ENCODE data around the gene TRPM4. TPM values are rescaled to one million over a fixed set of nuclear protein-coding genes. Genes with fewer than 3 reads are reported as not detected.
A peak's percentile ranks its signal among the peaks of the same experiment; 100 is the strongest.

Gene TRPM4
- total and polyA plus RNA-seq, 2 of the 13 experiments (the other 11 are each of a cell fraction or from before 2014, with no cell fraction given) = 1.9 to 4.3 TPM

DNA sequence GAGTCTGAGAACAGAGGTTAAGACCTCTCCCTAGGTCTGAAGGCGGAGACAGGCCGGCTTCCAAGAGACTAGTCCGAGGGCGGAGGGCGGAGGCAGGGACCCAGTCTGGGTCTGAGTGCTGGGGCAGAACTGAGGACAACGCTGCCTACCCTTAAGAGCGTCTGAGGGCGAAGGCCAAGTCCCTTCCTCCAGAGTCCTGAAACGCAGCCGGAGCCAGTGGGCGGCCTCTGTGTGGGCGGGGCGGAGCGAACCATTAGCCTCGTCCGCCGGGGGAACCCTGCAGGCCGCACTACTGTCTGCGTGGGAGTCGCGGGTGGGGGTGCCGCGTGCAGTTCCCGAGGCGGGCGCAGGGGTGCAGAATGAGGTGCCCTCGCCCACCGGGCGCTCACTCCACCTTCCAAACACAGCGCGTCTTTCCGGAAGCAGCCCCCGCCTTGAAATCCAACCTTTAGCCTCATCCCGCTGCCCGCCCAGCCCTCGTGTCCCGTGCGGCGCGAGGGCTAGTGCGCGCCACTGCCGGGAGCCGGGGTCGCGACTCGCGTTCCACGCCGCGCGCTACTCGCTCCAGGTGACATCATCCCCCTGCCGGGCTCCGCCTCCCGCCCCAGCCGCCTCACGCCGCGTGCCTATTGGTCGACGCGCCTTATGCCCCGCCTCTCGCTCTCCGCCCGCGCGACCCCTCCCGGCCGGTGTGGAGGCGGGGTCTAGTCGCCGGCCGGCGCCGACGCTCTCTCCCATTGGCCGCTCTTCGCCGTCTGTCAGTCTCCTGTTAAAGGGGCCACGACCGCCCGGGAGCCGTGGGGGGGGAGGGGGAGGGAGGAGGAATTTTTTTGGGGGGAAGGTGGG, 38.8 kb upstream of the TRPM4 start, which contains the start of gene C19orf73 (continued):
- peak; percentile 72 for TF ChIP-seq THAP11 (CRISPR knock-in tag; IDR thresholded peaks at IDR 0.05)
- TF ChIP-seq ZBTB25 (CRISPR knock-in tag; IDR thresholded peaks at IDR 0.05) = peak; percentile 26; the same call in 1 of the 2 replicates
- TF ChIP-seq ELF4 (CRISPR knock-in tag; IDR thresholded peaks at IDR 0.05; ENCODE audit: borderline replicate concordance) = no peak
- TF ChIP-seq ZNF780A (CRISPR knock-in tag; IDR thresholded peaks at IDR 0.05) = no peak; the same call in 1 of the 2 replicates
- TF ChIP-seq ZNF12 (CRISPR knock-in tag; IDR thresholded peaks at IDR 0.05) = no peak
- TF ChIP-seq DNMT3B (CRISPR knock-in tag; conservative IDR thresholded peaks at IDR 0.05) = 0 out of 2 replicates have a peak, but pooled peaks have one; percentile 85
- no peak for TF ChIP-seq KDM5A (IDR thresholded peaks at IDR 0.05; ENCODE audit: borderline replicate concordance, low read length)
- TF ChIP-seq SMAD3 (CRISPR knock-in tag; IDR thresholded peaks at IDR 0.05) = no peak
- TF ChIP-seq SP5 (CRISPR knock-in tag; IDR thresholded peaks at IDR 0.05; ENCODE audit: borderline replicate concordance, low read depth) = peak; percentile 65
- no peak for TF ChIP-seq ZMYM3 (CRISPR knock-in tag; IDR thresholded peaks at IDR 0.05)
- peak; percentile 94 for TF ChIP-seq ZGPAT (CRISPR knock-in tag; IDR thresholded peaks at IDR 0.05)
- TF ChIP-seq MYNN (CRISPR knock-in tag; IDR thresholded peaks at IDR 0.05; ENCODE audit: low read depth) = no peak
- peak; percentile 75; the same call in 1 of the 2 replicates for TF ChIP-seq BCL3 (CRISPR knock-in tag; IDR thresholded peaks at IDR 0.05)
- peak; percentile 29 for TF ChIP-seq MAZ (IDR thresholded peaks at IDR 0.05; ENCODE audit: borderline replicate concordance, low read depth, low read length)
- TF ChIP-seq MAZ (CRISPR knock-in tag; IDR thresholded peaks at IDR 0.05; ENCODE audit: low read depth) = peak; percentile 77; the same call in 1 of the 2 replicates
- TF ChIP-seq SRF (IDR thresholded peaks at IDR 0.05; ENCODE audit: low read depth, low read length) = no peak
- no peak for TF ChIP-seq TP53 (CRISPR knock-in tag; conservative IDR thresholded peaks at IDR 0.05)
- no peak for TF ChIP-seq SPEN (CRISPR knock-in tag; IDR thresholded peaks at IDR 0.05; ENCODE audit: low read depth)
- TF ChIP-seq RELA (CRISPR knock-in tag; IDR thresholded peaks at IDR 0.05) = no peak
- no peak for TF ChIP-seq SSRP1 (CRISPR knock-in tag; IDR thresholded peaks at IDR 0.05)
- no peak for TF ChIP-seq MLLT10 (CRISPR knock-in tag; IDR thresholded peaks at IDR 0.05)
- no peak for TF ChIP-seq SRSF4 (IDR thresholded peaks at IDR 0.05; ENCODE audit: low read depth, low read length, poor library complexity, severe bottlenecking)
- no peak for TF ChIP-seq SOX6 (IDR thresholded peaks at IDR 0.05)
- peak; percentile 67; the same call in 1 of the 2 replicates for TF ChIP-seq SOX6 (CRISPR knock-in tag; IDR thresholded peaks at IDR 0.05)
- TF ChIP-seq ZSCAN12 (CRISPR knock-in tag; IDR thresholded peaks at IDR 0.05) = no peak
- 0 out of 2 replicates have a peak, but pooled peaks have one; percentile 45 for TF ChIP-seq ZNF703 (CRISPR knock-in tag; IDR thresholded peaks at IDR 0.05; ENCODE audit: borderline replicate concordance)
- TF ChIP-seq ZNF674 (CRISPR knock-in tag; IDR thresholded peaks at IDR 0.05; ENCODE audit: low read depth) = no peak
- TF ChIP-seq ZNF569 (CRISPR knock-in tag; IDR thresholded peaks at IDR 0.05; ENCODE audit: borderline replicate concordance) = 0 out of 2 replicates have a peak, but pooled peaks have one; percentile 35
- TF ChIP-seq TGIF2 (CRISPR knock-in tag; IDR thresholded peaks at IDR 0.05) = 0 out of 2 replicates have a peak, but pooled peaks have one; percentile 34

Data from HepG2 (cell line).